Progenitor cell of endocrine pancreas (in vitro differentiated cells): ENCODE results near the gene ABCC9. TPM values are rescaled to one million over a fixed set of nuclear protein-coding genes. Genes with fewer than 3 reads are reported as not detected.
"Not testable (repeated sequence)": the region's sequence is repeated elsewhere in the genome, so short reads cannot be mapped to it uniquely, and the experiment has no call there.

Source experiments
- DNase-seq: peaks from one replicate; pipeline ENCODE4 v3.0.0; 2021; ENCODE audit warnings: low spot score; ENCODE audit not compliant: unreplicated experiment
- H3K27ac Mint-ChIP-seq: 2 replicates; pipeline ENCODE4 v1.8.0; 2021; ENCODE audit warnings: mild to moderate bottlenecking, moderate library complexity, mixed read lengths
- H3K27me3 Mint-ChIP-seq: 2 replicates; pipeline ENCODE4 v1.8.0; 2021; ENCODE audit warnings: mixed read lengths
- H3K36me3 Mint-ChIP-seq: 2 replicates; pipeline ENCODE4 v1.8.0; 2022; ENCODE audit warnings: mixed read lengths; ENCODE audit not compliant: insufficient read depth
- H3K4me1 Mint-ChIP-seq: 2 replicates; pipeline ENCODE4 v1.8.0; 2021; ENCODE audit warnings: low read depth, mixed read lengths
- H3K4me3 Mint-ChIP-seq: 2 replicates; pipeline ENCODE4 v1.8.0; 2021; ENCODE audit warnings: low read depth, mild to moderate bottlenecking, moderate library complexity, mixed read lengths
- H3K9me3 Mint-ChIP-seq: 2 replicates; pipeline ENCODE4 v1.8.0; 2021; ENCODE audit warnings: low read depth, mixed read lengths
- total RNA-seq: library from RNA; stranded (reverse); gene quantifications from 2 replicates; pipeline ENCODE4 v1.2.1, GENCODE V29; 2021
- TF ChIP-seq, protein P1 (sequence below): fragments of 200-600 bp; sonication (generic); IDR thresholded peaks from one replicate; pipeline ENCODE4 v1.5.0; 2021; ENCODE audit warnings: antibody characterized with exemption, mild to moderate bottlenecking; ENCODE audit not compliant: unreplicated experiment

The ABCC9 gene
- total RNA-seq, 1 donor from 2014 or later = 0.29 TPM

DNA sequence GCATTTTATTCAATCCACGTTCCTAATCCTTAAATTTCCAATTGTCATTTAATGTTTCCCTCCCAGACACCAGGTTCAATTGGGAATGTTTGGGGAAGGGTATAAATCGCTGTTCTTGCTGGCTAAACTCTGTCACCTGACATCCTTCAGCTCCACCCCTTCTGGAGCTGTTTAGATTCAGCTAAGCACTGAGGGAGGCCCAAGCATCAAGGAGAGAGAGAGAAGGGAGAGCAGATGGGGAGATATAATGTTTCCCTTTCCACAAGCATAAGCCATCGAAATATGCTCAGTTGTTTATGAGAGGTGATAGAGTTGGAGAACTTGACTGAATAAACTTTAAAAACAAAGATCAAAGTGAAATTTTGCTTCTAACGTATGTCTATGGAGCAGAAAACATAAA lies 1.8 kb downstream of the ABCC9 start:
- DNase-seq = no peak
- Mint-ChIP-seq H3K9me3 (no peaks in the 10 kb centered on the region), H3K4me3 (no peak overlapping the region), H3K36me3 (no peaks in the 10 kb centered on the region), H3K27me3 (peaks cover 64% of the 10 kb centered on the region), H3K27ac (no peak overlapping the region), H3K4me1 (peaks cover 12% of the 10 kb centered on the region)
- TF ChIP-seq, protein P1, sequence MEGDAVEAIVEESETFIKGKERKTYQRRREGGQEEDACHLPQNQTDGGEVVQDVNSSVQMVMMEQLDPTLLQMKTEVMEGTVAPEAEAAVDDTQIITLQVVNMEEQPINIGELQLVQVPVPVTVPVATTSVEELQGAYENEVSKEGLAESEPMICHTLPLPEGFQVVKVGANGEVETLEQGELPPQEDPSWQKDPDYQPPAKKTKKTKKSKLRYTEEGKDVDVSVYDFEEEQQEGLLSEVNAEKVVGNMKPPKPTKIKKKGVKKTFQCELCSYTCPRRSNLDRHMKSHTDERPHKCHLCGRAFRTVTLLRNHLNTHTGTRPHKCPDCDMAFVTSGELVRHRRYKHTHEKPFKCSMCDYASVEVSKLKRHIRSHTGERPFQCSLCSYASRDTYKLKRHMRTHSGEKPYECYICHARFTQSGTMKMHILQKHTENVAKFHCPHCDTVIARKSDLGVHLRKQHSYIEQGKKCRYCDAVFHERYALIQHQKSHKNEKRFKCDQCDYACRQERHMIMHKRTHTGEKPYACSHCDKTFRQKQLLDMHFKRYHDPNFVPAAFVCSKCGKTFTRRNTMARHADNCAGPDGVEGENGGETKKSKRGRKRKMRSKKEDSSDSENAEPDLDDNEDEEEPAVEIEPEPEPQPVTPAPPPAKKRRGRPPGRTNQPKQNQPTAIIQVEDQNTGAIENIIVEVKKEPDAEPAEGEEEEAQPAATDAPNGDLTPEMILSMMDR = no peak

DNA sequence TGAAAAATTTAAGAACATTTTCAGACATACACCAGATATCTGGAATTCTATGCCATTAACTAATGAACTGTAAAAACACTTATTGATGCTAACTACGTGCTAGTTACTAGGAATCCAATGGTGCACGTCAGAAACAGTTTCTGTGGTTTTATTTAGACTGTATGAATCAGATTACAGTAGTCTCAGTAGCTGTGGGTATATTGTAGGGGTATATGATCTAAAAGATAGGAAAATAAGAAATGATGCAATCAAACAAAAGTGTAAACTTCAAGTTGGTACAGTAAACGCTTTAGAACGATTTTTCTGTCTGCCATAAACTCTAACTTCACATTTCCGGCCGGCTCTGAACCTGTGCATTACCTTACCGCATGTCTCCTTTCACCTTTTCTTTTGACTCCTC lies 2.3 kb downstream of the ABCC9 start:
- TF ChIP-seq, protein P1 = no peak
- DNase-seq = no peak
- Mint-ChIP-seq H3K4me3 (no peak overlapping the region), H3K9me3 (no peaks in the 10 kb centered on the region), H3K27ac (no peak overlapping the region), H3K4me1 (peaks cover 12% of the 10 kb centered on the region), H3K27me3 (peaks cover 64% of the 10 kb centered on the region), H3K36me3 (no peaks in the 10 kb centered on the region)

DNA sequence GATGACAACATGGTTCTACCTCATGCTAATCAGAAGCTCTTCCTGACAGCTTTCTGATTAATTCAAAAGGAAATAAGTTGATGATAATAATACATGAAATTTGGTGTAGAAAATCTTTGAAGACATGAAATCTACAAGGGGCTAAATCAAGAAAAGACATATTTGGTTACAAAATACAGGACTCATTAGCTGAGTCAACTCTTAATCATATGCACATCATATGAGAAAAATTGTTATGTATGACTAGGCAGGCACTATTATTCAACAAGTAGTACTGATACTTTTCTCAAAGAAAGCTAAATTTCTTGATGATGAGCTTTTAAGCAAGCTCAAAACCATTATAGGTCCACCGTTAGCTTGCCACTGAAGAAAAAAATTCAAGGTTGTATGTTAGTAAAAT lies 7.1 kb downstream of the ABCC9 start:
- no peak for DNase-seq
- peaks cover 26% of the 10 kb centered on the region for H3K27me3 Mint-ChIP-seq
- no peak overlapping the region for H3K4me3 Mint-ChIP-seq
- no peak overlapping the region for H3K27ac Mint-ChIP-seq
- TF ChIP-seq, protein P1 = no peak
- no peaks in the 10 kb centered on the region for H3K9me3 Mint-ChIP-seq
- no peaks in the 10 kb centered on the region for H3K4me1 Mint-ChIP-seq
- H3K36me3 Mint-ChIP-seq = no peaks in the 10 kb centered on the region

DNA sequence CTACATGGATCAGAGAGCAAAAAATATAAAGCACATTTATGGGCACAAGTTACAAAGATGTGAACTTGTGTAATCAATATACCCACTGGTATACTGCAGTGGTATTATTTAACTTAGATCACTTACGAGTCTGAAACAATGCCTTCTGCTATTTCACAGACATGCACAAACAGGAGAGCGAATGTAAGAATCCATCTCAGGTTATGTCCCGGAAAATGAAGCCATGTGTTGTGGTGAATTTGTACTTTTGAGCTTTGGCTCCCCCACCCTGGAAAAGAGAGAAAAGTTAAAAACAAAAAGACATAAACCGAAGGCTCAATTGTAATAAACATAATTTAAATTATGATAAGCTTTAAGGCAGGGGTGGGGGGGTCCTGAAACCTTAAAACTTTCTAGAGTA lies 7.6 kb downstream of the ABCC9 start:
- Mint-ChIP-seq H3K27ac (no peak overlapping the region), H3K27me3 (peaks cover 21% of the 10 kb centered on the region)

DNA sequence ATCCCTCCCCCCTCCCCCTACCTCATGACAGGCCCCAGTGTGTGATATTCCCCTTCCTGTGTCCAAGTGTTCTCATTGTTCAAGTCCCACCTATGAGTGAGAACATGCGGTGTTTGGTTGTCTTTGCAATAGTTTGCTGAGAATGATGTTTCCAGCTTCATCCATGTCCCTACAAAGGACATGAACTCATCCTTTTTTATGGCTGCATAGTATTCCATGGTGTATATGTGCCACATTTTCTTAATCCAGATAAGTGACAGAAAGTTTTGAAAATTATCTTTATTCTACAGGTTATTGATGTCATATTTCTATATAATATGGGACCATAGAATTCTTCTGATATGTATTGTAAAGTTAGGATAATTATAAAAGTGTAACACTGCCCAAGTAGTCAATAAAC lies 11.3 kb downstream of the ABCC9 start:
- H3K27me3 Mint-ChIP-seq, H3K4me3 Mint-ChIP-seq, H3K36me3 Mint-ChIP-seq, DNase-seq, H3K27ac Mint-ChIP-seq, H3K9me3 Mint-ChIP-seq, H3K4me1 Mint-ChIP-seq: not testable (repeated sequence)

More for the DNA sequence above, 7.6 kb downstream of the ABCC9 start:
- Mint-ChIP-seq H3K4me1 (no peaks in the 10 kb centered on the region), H3K4me3 (no peak overlapping the region), H3K9me3 (no peaks in the 10 kb centered on the region), H3K36me3 (no peaks in the 10 kb centered on the region)
- TF ChIP-seq, protein P1 = no peak
- no peak for DNase-seq

DNA sequence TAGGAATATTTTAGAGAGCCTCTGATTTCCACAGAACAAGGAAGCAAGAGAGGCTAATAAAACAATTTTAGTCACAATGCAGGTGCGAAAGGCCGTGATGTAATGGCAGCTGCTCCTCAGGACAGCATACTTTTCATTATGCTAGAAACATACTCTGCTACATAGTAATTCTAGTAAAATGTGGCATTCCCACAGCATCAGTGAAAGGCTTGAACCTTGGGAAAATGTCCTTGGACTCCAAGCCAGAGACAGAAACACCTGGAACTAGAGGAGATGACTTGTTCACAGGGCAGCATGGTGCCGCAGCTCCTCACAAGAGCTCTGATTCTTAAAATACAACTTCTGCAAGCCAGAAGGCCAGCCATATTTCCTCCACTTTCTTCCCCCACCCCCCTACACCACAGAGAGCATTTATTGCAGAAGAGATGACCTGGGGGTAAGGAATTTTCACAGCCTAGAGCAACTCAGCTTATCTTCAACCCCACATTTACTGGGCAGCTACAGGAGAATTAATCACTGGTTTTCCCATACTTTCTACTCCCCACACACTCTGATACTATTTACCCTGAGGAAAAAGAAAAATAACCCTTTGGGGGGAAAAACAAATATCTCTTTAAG lies 15.8 kb downstream of the ABCC9 start:
- Mint-ChIP-seq H3K9me3 (peaks cover 3% of the 10 kb centered on the region), H3K27ac (no peak overlapping the region), H3K4me3 (no peak overlapping the region), H3K27me3 (peaks cover 14% of the 10 kb centered on the region), H3K36me3 (no peaks in the 10 kb centered on the region), H3K4me1 (no peaks in the 10 kb centered on the region)
- TF ChIP-seq, protein P1 = no peak
- no peak for DNase-seq
